ENCODE measurements around the gene ACOXL.
"Not testable (repeated sequence)": the region's sequence is repeated elsewhere in the genome, so short reads cannot be mapped to it uniquely, and the experiment has no call there.

ACOXL gene

DNA sequence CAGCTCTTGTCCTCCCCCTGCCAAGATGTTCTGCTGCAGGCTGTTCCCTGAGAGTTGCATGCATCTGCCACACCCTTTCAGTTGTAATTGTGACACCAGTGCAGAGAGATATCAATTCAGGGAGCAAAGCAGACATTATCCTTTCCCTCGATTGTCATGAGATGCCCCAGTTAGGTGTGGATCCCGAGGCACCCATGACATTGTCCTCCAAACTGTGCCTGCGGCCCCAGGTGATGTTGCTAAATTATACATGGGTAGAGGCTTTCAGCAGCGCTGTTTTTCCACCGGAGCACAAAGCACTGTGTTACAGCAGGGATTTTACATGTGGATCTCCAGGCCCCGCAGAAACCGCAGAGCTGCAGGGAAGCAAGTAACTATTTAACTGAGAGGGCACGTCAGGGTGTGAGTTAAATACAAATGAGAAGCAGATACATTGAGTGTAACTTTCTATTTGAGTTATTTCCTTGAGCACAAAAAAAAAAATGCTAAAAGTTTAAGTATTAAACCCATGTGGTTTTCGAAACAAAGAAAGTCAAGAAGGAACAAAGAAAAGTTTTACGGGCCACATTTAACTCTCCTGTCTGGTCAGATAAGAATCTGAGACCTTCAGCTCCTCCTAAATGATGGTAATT, 298.0 kb downstream of the ACOXL start:
- in situ Hi-C loops (cut with MboI; ENCODE audit: low sequenced_read_pairs), result no loop called here

DNA sequence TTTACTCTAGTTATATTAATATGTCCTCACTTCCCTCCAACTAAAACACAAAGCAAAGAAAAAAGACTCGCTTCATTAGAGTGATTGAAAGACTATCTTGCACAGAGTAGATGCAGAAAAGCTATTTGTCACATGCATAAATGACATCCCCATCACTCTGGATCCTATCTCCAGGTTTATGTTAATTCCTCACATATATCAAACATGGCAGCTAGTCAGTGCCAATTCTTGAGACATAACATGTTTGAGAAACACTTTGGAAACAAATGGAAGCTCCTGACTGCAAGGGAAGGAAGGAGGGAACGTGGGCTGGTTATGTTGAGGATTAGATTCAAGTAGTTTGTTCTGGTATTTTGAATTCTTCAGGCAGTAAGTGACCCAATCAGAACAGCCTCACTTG, 298.6 kb downstream of the ACOXL start:
- in situ Hi-C loops (cut with MboI; ENCODE audit: low sequenced_read_pairs), result no loop called here

DNA sequence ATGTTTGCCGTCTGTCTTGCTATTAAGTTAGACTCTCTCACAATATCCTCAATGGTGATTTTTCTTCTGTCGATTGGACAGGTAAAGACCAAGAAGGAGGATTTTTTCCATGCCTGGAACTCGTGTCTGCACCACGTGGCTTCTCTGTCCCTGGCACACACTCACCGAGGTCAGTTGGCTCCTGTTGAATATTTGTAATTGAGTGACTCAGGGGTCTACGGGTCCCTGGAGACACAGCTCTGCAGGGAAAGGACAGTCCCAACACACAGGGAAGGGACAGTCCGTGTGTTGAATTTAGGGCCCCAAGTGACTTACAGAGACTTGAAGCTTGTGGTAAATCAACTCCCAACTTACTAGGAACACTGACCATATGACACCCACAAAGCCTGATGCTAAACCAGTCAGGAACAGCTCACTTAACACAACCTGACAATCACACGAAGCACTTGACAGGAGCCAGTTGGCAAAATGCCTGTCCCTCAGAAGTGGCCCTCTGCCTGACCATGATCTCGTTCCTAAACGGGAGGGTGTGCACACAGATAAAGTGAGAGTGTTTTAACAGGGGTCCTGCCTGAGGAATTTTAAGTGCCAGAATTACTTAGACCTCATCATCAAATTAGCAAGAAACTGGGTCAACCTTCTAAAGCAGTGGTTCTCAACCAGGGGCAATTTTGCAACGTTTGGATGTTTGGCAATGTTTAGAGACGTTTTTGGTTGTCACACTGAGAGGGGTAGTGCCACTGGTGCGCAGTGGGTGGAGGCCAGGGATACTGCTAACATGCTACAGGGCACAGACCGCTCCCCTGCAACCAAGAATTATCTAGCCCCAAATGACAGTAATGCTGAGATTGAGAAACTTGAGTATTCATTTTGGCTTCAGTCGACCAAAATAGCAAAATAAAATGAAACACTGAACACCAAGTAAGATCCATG, 299.4 kb downstream of the ACOXL start:
- in situ Hi-C loops (cut with MboI; ENCODE audit: low sequenced_read_pairs), result no loop called here

DNA sequence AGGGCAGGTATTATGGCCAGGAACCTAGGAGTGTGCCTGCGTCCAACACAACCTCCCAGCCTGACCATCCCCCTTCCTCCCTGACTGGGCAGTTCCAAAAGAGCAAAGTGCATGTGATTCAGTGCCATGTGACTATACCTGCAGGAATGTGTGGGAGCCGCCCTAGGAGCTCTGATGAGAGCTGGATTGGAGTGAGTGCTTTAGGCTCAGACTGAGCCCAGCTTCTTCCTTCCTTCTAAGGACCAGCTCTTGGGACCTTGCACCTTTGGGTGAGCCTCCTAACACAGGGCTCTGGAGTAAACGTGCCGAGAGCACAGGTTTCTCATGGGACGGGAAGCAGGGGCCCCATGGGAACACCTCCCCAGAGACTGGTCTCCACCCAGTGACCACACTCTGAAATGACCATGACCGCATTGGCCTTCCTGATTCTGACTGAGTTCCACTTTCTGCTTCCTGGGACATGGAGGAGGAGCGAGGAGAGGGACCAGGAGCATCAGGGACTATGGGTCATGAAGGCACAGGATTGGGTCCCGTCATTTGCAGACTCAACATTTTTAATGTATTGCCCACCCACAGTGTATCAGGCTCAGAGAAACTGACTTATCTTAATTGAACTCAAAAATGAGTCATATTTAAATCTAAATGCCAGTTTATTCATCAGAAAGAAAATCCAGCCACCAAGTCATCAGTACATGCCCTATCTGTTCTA, 300.5 kb downstream of the ACOXL start:
- in situ Hi-C loops (cut with MboI; ENCODE audit: low sequenced_read_pairs), result no loop called here

DNA sequence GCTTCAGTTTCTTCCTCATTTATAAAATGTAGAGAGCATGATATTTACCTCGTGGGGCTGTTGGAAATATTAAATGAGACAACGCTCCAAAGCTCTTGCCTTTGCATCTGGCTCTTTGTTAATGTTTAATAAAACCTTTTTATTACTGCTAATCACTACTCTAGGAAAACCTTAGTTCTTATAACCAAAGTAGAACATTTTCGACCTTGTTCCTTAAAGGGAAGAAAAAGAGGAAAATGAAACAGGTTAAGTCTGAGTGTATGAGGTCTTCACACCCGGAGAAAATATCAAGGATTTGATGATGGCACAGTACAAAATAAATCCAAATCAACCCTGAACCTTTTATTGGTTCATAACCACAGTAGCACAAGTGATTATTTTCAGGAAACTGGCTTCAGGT, 301.8 kb downstream of the ACOXL start:
- in situ Hi-C loops (cut with MboI; ENCODE audit: low sequenced_read_pairs), result no loop called here

DNA sequence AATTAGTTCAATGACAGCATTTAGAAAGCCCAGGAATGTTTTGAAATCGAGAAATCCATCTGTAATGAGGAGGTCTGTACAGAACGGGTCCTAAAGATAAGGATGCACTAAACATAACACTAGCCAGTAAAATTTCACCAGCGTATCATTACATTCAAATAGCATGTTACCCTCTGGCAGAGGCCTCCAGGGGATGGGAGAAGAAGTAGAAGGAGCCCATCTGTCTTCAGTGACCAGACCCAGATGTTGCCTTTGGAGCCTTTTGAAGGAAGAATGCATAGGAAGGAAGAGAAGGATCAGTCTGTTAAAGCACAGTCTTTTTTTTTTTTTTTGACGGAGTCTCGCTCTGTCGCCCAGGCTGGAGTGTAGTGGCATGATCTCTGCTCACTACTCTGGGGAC, 302.2 kb downstream of the ACOXL start:
- in situ Hi-C loops (cut with MboI; ENCODE audit: low sequenced_read_pairs), result no loop called here

DNA sequence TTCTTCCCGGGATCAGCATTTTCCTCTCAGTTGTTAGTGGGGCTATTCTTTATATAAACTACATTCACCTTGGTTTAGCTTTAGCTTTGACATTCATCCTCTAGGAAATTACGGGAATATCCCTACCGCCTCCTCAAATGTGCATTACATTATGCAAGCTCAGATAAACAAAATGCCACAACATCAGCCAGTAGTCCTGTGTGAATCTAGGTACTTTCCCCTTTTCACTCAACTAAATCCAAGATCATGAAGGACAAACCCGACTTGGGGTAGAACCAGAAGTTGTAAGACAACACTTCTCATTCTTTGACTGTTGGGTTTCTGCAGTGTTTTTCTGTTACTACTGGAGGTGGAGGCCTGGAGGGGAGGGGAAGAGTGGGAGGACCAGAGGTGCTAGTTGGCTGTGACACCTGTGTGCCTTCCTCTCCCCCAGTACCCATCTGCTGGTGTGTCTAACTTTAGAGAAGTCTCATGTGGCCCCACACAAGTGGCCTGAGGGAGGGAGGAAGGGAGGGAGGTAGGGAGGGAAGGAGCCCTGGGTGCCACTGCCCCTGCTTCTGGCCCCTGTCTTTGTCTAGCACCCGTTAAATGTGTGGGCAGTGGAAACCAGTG, 303.6 kb downstream of the ACOXL start:
- in situ Hi-C loops (cut with MboI; ENCODE audit: low sequenced_read_pairs), result no loop called here

DNA sequence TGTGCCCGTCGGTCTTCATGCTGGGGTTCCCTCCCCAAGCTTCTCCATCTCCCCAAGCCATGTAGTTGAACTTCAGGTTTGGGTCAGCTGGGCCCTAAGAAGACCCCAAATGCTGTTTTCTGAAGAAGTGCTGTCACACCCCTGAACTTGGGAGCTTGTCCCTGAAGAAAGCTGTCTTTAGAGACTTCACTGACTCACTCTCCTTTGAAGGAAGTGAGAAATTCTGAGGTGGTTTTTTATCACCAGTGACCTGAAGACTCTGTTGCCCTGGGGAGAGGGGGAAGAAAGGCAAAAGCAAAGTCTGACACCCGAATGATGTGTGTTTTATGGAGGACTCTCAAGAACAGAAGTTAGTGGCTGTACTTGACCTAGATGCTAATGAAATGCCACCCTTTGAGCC, 304.8 kb downstream of the ACOXL start:
- in situ Hi-C loops (cut with MboI; ENCODE audit: low sequenced_read_pairs), result no loop called here

DNA sequence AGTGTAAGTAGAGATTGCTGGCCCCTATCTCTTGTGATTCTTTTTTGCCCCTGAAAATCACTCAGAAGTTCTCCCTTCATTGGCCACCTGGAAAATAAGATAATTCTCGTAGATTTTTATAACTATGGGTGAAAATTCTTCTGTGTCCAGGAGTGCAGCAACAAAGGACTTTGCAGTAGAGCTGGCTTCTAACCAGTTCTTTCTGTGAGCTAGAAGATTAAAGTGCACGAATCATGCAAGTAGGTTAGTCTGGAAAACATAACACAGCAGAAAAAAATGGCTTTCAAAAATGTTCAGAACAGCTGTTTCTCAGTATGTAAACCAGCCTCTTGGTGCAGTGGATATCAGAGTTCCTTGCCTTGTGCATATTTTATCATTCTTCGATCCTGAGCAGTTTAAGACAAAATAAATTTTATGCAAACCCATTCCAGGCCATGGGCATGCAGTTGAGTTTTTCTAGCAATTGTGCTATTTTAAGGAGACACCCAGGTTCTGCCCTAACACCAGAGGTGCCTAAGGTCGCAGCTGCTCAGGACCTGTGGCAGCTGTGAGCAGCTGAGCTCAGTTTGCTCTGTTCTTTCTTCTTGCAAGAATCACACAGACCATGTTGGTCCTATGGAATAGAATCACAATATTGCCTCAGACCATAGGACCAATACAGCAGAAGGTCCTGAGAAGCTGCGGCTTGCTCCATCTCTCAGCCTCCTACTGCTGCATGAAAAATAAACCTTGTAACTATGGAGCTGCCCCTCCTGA, 307.4 kb downstream of the ACOXL start:
- in situ Hi-C loops (cut with MboI; ENCODE audit: low sequenced_read_pairs), result no loop called here

DNA sequence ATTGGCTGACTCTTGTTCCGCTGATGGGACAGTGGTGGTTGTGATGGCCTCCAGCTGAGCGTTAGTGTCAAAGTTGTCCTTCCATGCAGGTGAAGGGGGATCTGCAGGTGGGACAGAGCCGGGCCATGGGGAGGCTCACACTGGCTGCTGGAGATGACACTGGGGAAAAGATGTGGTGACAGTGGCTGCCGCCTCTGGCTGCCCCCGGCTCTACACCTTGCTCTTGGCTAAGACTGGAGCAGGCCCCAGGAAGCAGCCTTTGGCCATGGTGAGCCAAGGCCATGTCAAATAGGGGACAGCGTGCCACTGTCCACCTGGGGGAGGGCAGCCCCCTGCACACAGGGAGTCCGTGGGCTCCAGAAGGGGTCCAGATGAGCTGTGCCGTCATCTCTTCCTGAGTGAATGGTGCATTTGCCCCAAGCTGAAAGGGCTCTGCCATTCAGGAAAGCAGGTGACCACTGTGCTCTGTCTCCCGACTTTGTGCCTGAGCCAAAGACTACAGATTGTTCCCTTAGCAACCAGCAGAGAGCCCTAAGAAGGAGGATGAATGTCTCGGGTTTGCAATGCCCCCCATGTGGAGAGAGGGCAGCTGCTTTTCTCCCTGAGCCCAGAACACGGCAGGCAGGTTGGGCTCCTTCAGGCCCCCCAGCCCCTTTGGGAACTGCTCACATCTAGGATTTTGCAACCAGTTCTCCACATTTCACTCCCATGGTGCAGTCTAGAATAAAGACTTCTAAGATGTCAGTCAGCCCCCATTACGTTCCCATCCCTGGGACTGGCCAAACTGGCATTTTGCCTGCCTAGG, 309.2 kb downstream of the ACOXL start:
- in situ Hi-C loops (cut with MboI; ENCODE audit: low sequenced_read_pairs), result no loop called here

DNA sequence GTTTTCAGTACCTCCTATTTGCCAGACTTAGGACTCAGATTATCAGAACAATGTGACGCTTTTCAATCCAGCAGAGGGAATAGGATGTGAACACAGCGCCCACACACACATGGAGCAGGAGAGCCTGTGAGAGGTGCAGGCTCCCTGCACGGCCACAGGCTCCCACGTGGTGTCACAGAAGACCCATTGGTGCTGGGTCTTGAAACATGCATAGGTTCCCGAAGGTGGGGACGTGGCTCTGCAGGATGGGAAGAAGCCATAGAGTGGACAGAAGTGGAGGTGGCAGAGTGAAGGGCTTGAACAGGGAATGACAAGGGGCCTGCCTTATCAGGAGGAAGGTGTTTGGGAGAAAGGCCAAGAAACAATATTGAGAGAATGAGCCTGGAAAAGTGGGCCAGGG, 309.9 kb downstream of the ACOXL start:
- in situ Hi-C loops (cut with MboI; ENCODE audit: low sequenced_read_pairs), result no loop called here

DNA sequence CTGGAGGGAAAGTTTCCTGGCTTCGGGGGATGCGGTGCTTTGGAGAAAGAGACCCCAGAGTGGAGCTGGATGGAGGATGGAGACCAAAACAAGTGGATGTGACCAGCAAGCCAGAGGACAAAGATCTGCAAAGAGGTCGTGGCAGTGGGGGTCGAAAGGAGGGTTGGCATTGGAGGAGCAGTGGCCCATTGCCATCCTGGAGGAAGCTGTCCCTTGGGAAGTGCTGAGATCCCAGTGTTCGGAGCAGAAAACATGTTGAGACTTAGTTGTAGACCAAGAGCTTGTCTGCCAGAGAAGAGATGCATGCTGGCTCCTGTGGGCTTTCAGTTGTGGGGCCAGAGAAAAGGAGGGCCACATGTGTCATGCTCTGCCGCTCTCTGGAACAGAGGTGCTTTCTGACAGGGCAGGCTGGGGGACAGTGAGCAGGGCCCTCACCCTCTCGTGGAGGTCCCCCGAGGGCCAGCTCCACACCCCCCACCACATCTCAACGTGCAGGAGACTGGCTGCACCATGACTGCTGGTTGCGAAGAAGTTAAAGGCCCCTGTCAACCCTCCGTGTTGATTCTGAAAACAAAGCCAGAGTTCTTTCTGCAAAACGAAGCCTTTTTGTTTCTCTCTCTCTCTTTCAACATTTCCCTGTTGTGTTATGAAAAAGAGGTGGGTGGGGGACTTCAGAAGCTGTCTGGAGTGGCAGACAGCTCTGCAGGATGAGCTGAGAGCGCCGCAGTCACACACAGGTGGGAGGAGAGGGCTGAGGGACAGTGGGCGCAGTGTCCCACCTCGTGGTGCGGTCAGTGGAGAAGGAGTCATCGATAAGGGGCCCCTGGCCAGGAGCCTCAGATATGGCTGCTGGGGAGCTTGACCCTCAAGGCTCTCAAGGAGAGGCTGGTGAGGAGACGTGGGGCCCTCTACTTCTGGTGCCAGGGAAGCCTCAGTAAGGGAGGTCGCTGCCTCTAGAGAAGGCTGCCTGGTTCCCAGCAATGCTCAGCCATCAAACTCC, 310.7 kb downstream of the ACOXL start:
- in situ Hi-C loops (cut with MboI; ENCODE audit: low sequenced_read_pairs), result no loop called here

DNA sequence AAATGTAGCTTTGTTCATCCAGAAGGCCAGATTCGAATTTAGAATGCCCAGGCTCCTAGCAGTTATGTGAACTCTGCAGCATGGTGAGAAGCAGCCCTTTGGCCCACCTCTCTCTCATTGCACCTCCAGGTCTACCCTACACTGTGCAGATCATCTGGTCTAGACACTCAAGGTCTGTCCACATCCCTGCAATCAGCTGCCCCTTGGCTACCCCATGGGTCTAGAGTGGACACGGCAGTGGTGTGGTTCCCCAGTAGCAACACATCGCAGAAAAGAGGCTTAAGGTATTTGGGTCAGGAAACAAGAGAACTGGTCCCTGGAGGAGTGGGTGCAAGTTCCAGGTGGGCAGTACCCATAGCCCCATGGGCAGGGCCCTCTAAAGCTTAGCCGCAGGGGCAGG, 311.7 kb downstream of the ACOXL start:
- in situ Hi-C loops (cut with MboI; ENCODE audit: low sequenced_read_pairs), result no loop called here

DNA sequence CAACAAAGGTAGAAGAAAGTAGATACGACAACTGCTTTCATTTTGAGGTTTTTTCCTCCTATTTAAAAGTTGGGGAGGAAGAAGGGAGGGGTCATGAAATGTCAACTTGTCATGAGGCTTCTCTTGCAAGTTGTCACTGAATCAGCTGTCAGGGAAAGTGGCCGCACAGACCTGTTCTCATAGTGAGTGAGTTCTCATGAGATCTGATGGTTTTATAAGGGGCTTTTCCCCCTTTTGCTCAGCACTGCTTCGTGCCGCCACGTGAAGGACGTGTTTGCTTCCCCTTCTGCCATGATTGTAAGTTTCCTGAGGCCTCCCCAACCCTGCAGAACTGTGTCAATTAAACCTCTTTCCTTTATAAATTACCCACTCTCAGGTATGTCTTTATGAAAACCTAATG, 312.9 kb downstream of the ACOXL start:
- in situ Hi-C loops (cut with MboI; ENCODE audit: low sequenced_read_pairs), result not testable (repeated sequence)

DNA sequence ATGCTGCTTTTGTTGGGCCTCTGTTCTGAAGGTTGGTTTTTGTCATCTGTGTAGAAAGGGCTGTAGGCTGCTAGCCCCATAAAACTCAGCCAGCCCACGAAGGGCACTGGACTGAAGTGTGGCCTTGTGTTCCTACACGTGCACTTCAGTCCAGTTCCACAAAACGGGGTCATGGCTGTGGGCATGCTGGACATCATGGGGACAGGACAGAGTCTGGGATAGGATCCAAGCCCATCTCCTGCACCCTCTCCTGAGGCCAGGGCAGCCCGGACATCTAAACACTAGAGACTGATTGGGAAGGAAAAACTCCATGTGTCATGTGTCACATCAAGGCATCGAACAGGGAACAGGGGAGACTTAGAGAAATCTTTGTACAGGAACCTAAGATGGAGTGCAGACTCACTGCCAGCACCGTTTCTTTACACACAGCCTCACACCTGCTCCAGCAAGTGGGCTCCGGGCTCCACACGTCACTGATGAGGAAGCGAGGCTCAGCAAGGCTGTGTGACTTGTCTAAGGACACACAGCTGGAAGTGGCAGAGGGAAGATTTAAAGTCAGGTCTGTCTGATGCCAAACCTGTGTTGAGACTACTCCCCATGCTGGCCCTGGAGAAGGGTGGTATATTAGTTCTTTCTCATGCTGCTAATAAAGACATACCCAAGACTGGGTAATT, 313.5 kb downstream of the ACOXL start:
- in situ Hi-C loops (cut with MboI; ENCODE audit: low sequenced_read_pairs), result no loop called here

DNA sequence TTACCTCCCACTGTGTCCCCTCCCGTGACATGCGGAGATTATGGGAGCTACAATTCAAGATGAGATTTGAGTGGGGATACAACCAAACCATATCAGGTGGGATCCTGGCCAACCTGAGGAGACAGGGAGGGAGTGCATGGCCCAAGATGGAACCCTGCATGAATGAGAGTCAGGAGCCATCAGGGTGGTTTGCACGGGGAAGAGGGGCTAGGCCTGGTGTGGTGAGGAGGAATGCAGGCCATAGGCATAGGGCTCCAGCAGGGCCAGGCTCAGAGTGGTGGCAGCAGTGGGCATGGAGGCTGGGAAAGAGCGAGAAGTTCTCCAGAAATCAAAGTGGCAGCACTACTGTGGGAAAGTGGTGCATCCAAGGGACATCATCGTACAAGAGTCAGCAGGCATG, 314.3 kb downstream of the ACOXL start:
- in situ Hi-C loops (cut with MboI; ENCODE audit: low sequenced_read_pairs), result no loop called here

DNA sequence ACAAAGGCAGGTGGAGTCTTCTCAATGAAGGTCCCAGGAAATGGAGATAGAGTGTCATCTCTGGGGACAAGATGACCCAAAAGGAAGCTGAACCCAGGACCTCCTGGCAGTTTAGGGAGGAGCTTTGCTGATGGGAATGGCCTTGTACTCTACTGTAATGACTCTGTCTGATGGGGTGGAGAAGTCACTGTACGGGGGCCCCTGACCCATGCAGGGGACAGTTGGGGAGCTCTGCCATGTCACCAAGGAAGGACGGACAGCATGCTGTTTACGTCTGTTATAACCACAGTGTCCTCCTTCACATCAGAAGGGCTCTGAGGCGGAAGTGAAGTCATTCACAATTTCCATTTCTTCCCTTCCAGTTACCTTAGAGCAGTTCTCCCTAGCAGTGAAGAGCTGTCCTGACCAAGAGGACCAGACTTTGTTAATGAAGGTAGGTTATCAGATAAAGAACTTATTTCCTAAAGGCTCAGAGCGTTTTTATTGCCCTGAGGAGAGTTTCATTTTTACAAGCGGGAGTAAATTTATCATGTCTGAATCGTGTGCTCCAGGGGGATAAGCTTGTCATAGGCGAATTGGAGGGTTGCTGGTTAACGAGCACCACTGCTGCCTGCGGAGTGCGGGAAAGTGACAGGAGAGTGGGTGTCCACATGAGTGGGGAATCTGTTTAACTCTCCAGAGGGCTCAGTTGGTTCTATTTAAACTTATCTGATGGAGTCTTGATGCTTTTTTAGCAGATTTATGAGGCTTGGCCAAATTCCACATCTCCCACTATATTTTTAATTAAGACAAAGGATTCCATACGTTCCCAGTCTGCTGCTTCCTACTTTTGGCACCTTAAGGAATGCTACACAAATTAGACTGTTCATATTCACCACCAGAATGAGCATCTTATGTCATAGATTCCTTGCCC, 316.7 kb downstream of the ACOXL start:
- in situ Hi-C loops (cut with MboI; ENCODE audit: low sequenced_read_pairs), result no loop called here

All from HL-60/S4 treated with retinoic acid at 250 ng/mL for 4 days and 3 days (cell line).